GM18505 (cell line): ENCODE measurements around the gene PLEKHA7.
A peak's percentile ranks its signal among the peaks of the same experiment; 100 is the strongest.

Experiments
- ATAC-seq: cut with Tn5 transposase; IDR thresholded peaks from one replicate; pipeline ENCODE4 v1.9.1; 2021; ENCODE audit not compliant: unreplicated experiment
- POLR2A ChIP-seq: IDR thresholded peaks from 4 replicates; pipeline ENCODE4 v1.6.1; 2011; ENCODE audit warnings: borderline replicate concordance; ENCODE audit not compliant: insufficient read depth, insufficient read length; ENCODE audit errors: extremely low read depth

PLEKHA7 gene

GRCh38 chr11:16745950-16746605 is 268.1 kb downstream of the PLEKHA7 start:
- no peak for ATAC-seq
- no peak for TF ChIP-seq POLR2A

DNA sequence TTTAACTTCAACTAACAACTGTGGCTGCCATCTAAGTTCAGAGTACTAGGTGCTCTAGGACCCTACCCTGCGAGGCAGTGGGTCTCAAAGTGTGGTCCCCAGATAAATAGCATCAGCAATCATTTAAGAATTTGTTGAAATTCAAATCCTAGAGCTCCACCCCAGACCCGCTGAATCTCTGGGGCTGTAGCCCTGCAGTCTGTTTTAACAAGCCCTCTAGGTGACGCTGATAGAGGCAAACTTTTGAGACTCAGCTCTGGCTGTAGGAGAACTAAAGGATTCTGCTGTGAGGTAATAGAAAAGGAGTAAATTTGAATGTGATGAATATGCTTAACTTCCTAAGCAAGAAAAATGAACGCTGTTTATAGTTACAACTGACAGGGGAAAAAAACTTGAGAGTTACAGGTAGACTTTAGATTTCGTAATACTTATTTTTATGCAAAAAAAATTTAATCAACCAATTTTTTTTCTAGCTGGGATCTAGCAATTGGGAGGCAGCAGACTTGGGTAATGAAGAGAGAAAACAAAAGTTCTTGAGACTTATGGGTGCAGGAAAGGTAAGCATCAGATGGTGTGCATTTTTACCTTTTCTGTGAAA is 270.0 kb downstream of the PLEKHA7 start:
- no peak for TF ChIP-seq POLR2A
- no peak for ATAC-seq

GRCh38 chr11:16743478-16743877 is 270.7 kb downstream of the PLEKHA7 start:
- no peak for TF ChIP-seq POLR2A
- ATAC-seq = no peak

DNA sequence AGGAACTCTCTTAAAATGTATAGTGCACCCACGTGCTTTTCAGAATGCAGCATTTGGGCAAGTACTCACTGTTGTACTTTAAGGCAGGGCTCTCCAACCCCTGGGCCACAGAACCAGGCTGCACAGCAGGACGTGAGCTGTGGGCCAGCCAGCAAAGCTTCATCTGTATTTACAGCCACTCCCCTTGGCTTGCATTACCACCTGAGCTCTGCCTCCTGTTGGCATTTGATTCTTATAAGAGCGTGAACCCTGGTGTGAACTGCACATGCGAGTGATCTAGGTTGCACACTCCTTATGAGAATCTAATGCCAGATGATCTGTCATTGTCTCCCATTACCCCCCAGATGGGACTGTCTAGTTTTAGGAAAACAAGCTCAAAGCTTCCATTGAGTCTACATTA is 272.7 kb downstream of the PLEKHA7 start:
- ATAC-seq = no peak

DNA sequence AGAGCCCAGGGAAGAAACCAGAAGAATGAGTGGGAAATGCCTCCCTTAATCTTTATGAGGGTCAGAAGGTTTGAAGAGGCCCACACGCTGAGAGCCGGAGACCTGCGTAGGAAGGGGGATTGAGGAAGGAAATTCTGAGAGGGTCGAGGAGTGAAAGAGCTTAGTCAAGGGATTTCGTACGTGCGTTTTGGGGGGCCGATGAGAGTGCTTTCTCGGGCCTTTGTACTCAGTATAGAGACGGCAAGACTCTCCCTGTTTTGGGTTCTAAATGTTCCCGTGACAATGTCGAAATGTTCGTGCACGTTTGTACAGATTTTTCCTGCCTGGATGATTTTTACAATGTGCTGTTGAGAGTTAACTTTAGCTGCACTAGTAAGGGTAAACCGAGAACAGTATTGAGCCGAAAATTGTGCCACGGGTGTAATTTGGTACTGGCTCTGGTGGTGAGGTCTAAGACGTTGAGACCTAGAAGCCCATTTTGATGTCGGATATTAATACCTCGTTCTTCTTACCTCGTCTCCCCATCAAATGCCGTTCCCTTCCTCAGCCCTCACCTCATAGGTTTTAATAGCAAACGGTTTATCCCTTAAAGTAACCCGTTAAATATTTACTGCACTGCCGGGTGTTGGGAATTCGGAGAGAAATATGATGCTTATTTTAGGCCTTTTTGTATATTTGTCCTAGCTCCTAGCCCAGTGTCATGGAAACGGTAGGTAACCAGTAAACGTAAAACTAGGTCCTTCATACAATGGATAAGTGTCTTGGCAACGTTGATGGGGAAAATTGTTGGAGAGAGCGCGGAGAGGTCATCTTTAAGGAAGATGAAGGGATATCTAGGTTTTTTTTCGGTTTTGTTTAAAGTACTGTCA is 275.0 kb downstream of the PLEKHA7 start:
- TF ChIP-seq POLR2A = no peak
- no peak for ATAC-seq

More for the DNA sequence above, 272.7 kb downstream of the PLEKHA7 start:
- no peak for TF ChIP-seq POLR2A

DNA sequence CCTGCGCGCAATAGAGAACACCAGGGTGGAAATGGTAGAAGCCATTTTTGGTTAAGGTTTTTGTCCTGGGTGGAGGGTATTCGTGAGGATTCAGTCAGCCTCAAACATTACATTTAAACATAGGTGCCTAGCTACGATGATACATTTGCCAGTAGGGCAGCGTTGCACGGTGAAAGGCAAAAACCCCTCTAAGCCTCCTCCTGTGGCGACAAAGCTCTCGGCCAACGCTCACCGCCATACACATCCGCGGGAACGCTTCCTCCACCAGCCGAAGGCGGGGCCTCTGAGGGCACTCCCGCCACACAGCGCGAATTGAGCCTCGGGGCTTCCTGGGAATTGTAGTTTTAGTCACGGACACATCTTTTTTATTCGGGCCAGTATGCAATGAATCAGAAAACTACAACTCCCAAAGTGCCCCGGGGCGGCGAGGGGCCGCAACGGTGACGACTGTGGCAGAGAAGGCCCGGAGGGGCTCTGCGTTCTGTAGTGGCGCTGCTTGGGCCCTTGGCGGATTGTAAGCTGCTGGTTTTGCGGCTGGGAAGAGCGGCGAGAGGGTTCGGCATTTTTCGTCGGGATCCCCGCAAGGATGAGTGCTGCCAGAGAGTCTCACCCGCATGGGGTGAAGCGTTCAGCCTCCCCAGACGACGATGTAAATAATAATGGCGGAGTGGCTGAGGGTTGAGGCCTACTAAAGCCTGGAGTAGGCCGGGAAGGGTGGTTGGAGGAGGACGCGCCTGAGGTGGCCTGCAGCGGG is 275.8 kb downstream of the PLEKHA7 start, which contains the start of gene C11orf58:
Gene C11orf58, plus strand, starts transcription at position 455 of the 754 bp plus-strand sequence. Its CDS starts 132 bp downstream, at position 587.
- peak; percentile 98 for ATAC-seq
- TF ChIP-seq POLR2A = peak; percentile 97

DNA sequence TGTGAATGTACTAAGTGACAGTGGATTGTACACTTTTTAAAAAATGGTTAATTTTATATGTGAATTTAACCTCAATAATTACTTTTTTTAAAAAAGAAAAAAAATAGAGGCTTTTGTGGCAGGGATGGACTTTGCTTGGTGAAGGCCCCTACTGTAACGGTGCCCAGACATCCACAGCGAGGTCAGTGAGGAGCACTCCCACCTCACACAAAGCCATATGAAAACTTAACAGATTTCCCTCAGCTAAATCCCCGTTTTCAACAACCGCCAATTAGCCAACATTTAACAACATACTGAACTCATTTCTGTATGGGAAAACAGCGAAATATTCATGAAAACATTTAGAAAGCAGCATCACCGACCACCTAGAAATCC is 276.4 kb downstream of the PLEKHA7 start:
- TF ChIP-seq POLR2A = no peak
- peak; percentile 13 for ATAC-seq
